ENCODE measurements around the gene USF3. TPM values are rescaled to one million over a fixed set of nuclear protein-coding genes. Genes with fewer than 3 reads are reported as not detected.

The USF3 gene
- polyA plus RNA-seq, 1 donor from 2014 or later: 15.4 TPM

GRCh38 chr3:113721636-113722035, 25.2 kb upstream of the USF3 start:
- H3K27ac ChIP-seq (ENCODE audit: low read length): no peak overlapping the region
- H2AFZ ChIP-seq (ENCODE audit: low read depth, low read length): no peak overlapping the region
- H3K9me3 ChIP-seq (ENCODE audit: low read length): no peaks in the 10 kb centered on the region
- no peaks in the 10 kb centered on the region for H3K27me3 ChIP-seq (ENCODE audit: insufficient read depth, low read depth, low read length)
- no peaks in the 10 kb centered on the region for H3K9me2 ChIP-seq (ENCODE audit: insufficient read depth, low read length)
- H3K36me3 ChIP-seq (ENCODE audit: insufficient read depth, low read length): peaks cover 6% of the 10 kb centered on the region
- H3K79me2 ChIP-seq (replicated peaks; ENCODE audit: insufficient read depth, low read length): peaks cover 6% of the 10 kb centered on the region
- H4K20me1 ChIP-seq (ENCODE audit: insufficient read depth): no peaks in the 10 kb centered on the region
- H3K9ac ChIP-seq (ENCODE audit: low read length): no peak overlapping the region
- TF ChIP-seq POLR2AphosphoS5 (IDR thresholded peaks at IDR 0.05) (no peak), MXI1 (conservative IDR thresholded peaks at IDR 0.05; ENCODE audit: poor library complexity, severe bottlenecking) (no peak), EZH2 (IDR thresholded peaks at IDR 0.05; ENCODE audit: borderline replicate concordance, insufficient read depth, low read length, poor library complexity, severe bottlenecking) (no peak), EP300 (conservative IDR thresholded peaks at IDR 0.05; ENCODE audit: poor library complexity, severe bottlenecking) (no peak), TAF1 (IDR thresholded peaks at IDR 0.05; ENCODE audit: low read depth) (no peak), SMC3 (conservative IDR thresholded peaks at IDR 0.05; ENCODE audit: poor library complexity) (no peak), CTCF (IDR thresholded peaks at IDR 0.05; ENCODE audit: poor library complexity, severe bottlenecking) (no peak), RAD21 (conservative IDR thresholded peaks at IDR 0.05) (no peak), REST (IDR thresholded peaks at IDR 0.05; ENCODE audit: borderline replicate concordance) (no peak)
- no peaks in the 10 kb centered on the region for H3F3A ChIP-seq (ENCODE audit: insufficient read depth, low read length, poor library complexity, severe bottlenecking)
- no peak overlapping the region for H3K4me2 ChIP-seq (ENCODE audit: low read length)
- no peak overlapping the region for H3K4me3 ChIP-seq (ENCODE audit: low read length)

- Histone ChIP-seq H3K36me3 (ENCODE audit: insufficient read depth, low read length) (peaks cover 6% of the 10 kb centered on the region), H3K27me3 (ENCODE audit: insufficient read depth, low read depth, low read length) (no peaks in the 10 kb centered on the region), H3F3A (ENCODE audit: insufficient read depth, low read length, poor library complexity, severe bottlenecking) (no peaks in the 10 kb centered on the region), H2AFZ (ENCODE audit: low read depth, low read length) (no peak overlapping the region), H3K27ac (ENCODE audit: low read length) (no peak overlapping the region), H3K9me2 (ENCODE audit: insufficient read depth, low read length) (no peaks in the 10 kb centered on the region), H3K4me3 (ENCODE audit: low read length) (no peak overlapping the region), H3K9me3 (ENCODE audit: low read length) (no peaks in the 10 kb centered on the region), H3K9ac (ENCODE audit: low read length) (no peak overlapping the region), H4K20me1 (ENCODE audit: insufficient read depth) (no peaks in the 10 kb centered on the region), H3K4me2 (ENCODE audit: low read length) (no peak overlapping the region), H3K79me2 (replicated peaks; ENCODE audit: insufficient read depth, low read length) (no peaks in the 10 kb centered on the region)
- no peak for TF ChIP-seq REST (IDR thresholded peaks at IDR 0.05; ENCODE audit: borderline replicate concordance)
- no peak for TF ChIP-seq EP300 (conservative IDR thresholded peaks at IDR 0.05; ENCODE audit: poor library complexity, severe bottlenecking)
- no peak for TF ChIP-seq TAF1 (IDR thresholded peaks at IDR 0.05; ENCODE audit: low read depth)
- no peak for TF ChIP-seq SMC3 (conservative IDR thresholded peaks at IDR 0.05; ENCODE audit: poor library complexity)
- no peak for TF ChIP-seq RAD21 (conservative IDR thresholded peaks at IDR 0.05)
- TF ChIP-seq CTCF (IDR thresholded peaks at IDR 0.05; ENCODE audit: poor library complexity, severe bottlenecking): no peak
- no peak for TF ChIP-seq MXI1 (conservative IDR thresholded peaks at IDR 0.05; ENCODE audit: poor library complexity, severe bottlenecking)
- no peak for TF ChIP-seq EZH2 (IDR thresholded peaks at IDR 0.05; ENCODE audit: borderline replicate concordance, insufficient read depth, low read length, poor library complexity, severe bottlenecking)
- TF ChIP-seq POLR2AphosphoS5 (IDR thresholded peaks at IDR 0.05): no peak
Measured at GRCh38 chr3:113719758-113720157, 23.3 kb upstream of the USF3 start.

All from neural cell (in vitro differentiated cells).